Caco-2 (cell line): ENCODE data around the gene HIBCH. TPM values are rescaled to one million over a fixed set of nuclear protein-coding genes. Genes with fewer than 3 reads are reported as not detected.
"Not testable (repeated sequence)": the region's sequence is repeated elsewhere in the genome, so short reads cannot be mapped to it uniquely, and the experiment has no call there.

Experiments
- BruUV-seq: library from RNA; stranded (reverse); fragments of 400-500 nt; replicated peaks from 2 replicates; lab custom pipeline; 2021; lab: Mats Ljungman, UMichigan
- CTCF ChIA-PET: fragments of 300-600 bp; sonication (Branson Sonifier 250); formaldehyde crosslinking; loops from one replicate; lab custom pipeline; 2022; ENCODE audit warnings: antibody characterized with exemption; lab: Charles Lee
- POLR2A ChIA-PET: fragments of 300-600 bp; sonication (Branson Sonifier 250); formaldehyde crosslinking; loops from one replicate; lab custom pipeline; 2022; ENCODE audit warnings: antibody characterized with exemption; lab: Charles Lee
- DNase-seq, 2 experiments: peaks; one replicate each; pipeline versions ENCODE4 v3.0.0 to v3.0.0-alpha.2; 2020 to 2022
- H3K27me3 ChIP-seq: replicated peaks from 2 replicates; pipeline ENCODE4 v1.6.0; 2011; ENCODE audit warnings: low read length; ENCODE audit not compliant: control insufficient read depth, insufficient read depth
- H3K36me3 ChIP-seq: 2 replicates; pipeline ENCODE4 v1.5.1; 2011; ENCODE audit warnings: low read length; ENCODE audit not compliant: control insufficient read depth, insufficient read depth
- H3K4me1 ChIP-seq: fragments of 250-450 bp; sonication (Bioruptor Pico); 2 replicates; pipeline ENCODE4 v1.5.1; 2020; ENCODE audit warnings: mild to moderate bottlenecking
- H3K4me3 ChIP-seq: 2 replicates; pipeline ENCODE4 v1.5.1; 2011; ENCODE audit warnings: low read depth, mild to moderate bottlenecking, control low read depth, low read length
- H3K9me3 ChIP-seq: fragments of 250-450 bp; sonication (Bioruptor Pico); 2 replicates; pipeline ENCODE4 v1.5.1; 2020; ENCODE audit warnings: mild to moderate bottlenecking, moderate library complexity
- H3K27ac Mint-ChIP-seq: one replicate; pipeline ENCODE4 v1.8.0; 2022; ENCODE audit warnings: mixed read lengths; ENCODE audit not compliant: unreplicated experiment
- H3K27me3 Mint-ChIP-seq: one replicate; pipeline ENCODE4 v1.8.0; 2022; ENCODE audit warnings: mixed read lengths; ENCODE audit not compliant: insufficient read depth, unreplicated experiment
- H3K36me3 Mint-ChIP-seq: one replicate; pipeline ENCODE4 v1.8.0; 2022; ENCODE audit warnings: mild to moderate bottlenecking, mixed read lengths; ENCODE audit not compliant: insufficient read depth, unreplicated experiment
- H3K4me1 Mint-ChIP-seq: one replicate; pipeline ENCODE4 v1.8.0; 2022; ENCODE audit warnings: low read depth, mixed read lengths; ENCODE audit not compliant: unreplicated experiment
- H3K4me3 Mint-ChIP-seq: one replicate; pipeline ENCODE4 v1.8.0; 2022; ENCODE audit warnings: mild to moderate bottlenecking, moderate library complexity, mixed read lengths; ENCODE audit not compliant: unreplicated experiment
- H3K9me3 Mint-ChIP-seq: one replicate; pipeline ENCODE4 v1.8.0; 2022; ENCODE audit warnings: mixed read lengths; ENCODE audit not compliant: unreplicated experiment
- intact Hi-C: fragments of 100-400 bp; cut with micrococcal nuclease; formaldehyde crosslinking; loops from one replicate; pipeline ENCODE4 v1.10.0; 2022; ENCODE audit not compliant: unreplicated experiment
- total RNA-seq: library from RNA; stranded (reverse); gene quantifications from 2 replicates; pipeline ENCODE4 v1.2.3, GENCODE V29; 2022
- TF ChIP-seq, protein P1 (sequence below), 2 experiments: fragments of 200-600 bp in 1 of 2; IDR thresholded peaks; 1 replicate in 1 of 2; 2 replicates in 1 of 2; pipeline versions ENCODE4 v1.5.1 to v1.8.0; 2011 to 2022; ENCODE audit warnings: antibody characterized with exemption in 1 of 2, control low read depth in 1 of 2, inconsistent platforms in 1 of 2, low read depth in 1 of 2, low read length in 1 of 2, mild to moderate bottlenecking in 1 of 2, moderate library complexity in 1 of 2; ENCODE audit not compliant: insufficient read depth in 1 of 2, severe bottlenecking in 1 of 2, unreplicated experiment in 1 of 2

Gene HIBCH
- total RNA-seq, 1 experiment from 2014 or later = 34.4 TPM

DNA sequence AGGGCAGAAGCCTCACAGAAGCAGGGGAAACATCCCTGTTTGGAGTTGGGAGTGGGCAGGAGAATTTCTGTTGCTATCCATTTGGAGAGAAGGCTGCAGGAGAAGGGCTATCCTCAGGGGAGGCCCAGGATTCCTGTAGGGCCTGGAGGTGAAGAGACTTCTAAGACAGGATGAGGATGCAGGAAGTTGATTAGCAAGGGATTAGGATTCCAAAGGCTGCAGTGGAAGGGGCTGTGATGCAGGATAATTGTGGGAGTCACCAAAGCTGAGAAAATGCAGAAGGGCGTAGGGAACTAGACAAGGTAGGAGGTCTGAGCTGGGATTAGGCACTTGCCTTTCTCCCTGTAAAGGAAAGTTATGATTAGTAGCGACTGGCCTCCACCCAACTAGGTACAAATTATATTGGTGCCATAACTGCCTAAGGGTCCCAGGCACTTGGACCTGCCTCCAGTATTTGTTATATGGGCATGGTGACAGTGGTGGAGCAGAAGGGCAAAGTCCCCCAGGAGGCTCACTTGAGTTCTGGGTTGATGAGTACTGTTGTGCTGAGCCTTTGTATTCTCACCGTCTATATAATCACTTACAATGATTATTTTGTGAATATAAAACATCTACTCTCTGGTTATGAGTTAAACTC lies 160.7 kb downstream of the HIBCH start:
- intact Hi-C loops = no loop called here
- BruUV-seq = no TSS peak
- no peaks in the 10 kb centered on the region for H3K27me3 ChIP-seq
- H3K4me3 Mint-ChIP-seq = no peak overlapping the region
- H3K9me3 ChIP-seq = no peaks in the 10 kb centered on the region
- no peaks in the 10 kb centered on the region for H3K36me3 Mint-ChIP-seq
- no peaks in the 10 kb centered on the region for H3K4me1 ChIP-seq
- no peak overlapping the region for H3K4me3 ChIP-seq
- H3K4me1 Mint-ChIP-seq = no peaks in the 10 kb centered on the region
- H3K36me3 ChIP-seq = no peaks in the 10 kb centered on the region
- TF ChIP-seq, protein P1, sequence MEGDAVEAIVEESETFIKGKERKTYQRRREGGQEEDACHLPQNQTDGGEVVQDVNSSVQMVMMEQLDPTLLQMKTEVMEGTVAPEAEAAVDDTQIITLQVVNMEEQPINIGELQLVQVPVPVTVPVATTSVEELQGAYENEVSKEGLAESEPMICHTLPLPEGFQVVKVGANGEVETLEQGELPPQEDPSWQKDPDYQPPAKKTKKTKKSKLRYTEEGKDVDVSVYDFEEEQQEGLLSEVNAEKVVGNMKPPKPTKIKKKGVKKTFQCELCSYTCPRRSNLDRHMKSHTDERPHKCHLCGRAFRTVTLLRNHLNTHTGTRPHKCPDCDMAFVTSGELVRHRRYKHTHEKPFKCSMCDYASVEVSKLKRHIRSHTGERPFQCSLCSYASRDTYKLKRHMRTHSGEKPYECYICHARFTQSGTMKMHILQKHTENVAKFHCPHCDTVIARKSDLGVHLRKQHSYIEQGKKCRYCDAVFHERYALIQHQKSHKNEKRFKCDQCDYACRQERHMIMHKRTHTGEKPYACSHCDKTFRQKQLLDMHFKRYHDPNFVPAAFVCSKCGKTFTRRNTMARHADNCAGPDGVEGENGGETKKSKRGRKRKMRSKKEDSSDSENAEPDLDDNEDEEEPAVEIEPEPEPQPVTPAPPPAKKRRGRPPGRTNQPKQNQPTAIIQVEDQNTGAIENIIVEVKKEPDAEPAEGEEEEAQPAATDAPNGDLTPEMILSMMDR (IDR thresholded peaks at IDR 0.05; ENCODE audit: insufficient read depth in 1 of 2, low read depth in 1 of 2, low read length in 1 of 2, severe bottlenecking in 1 of 2, unreplicated experiment in 1 of 2) = no peak
- DNase-seq = no peak
- no peak overlapping the region for H3K27ac Mint-ChIP-seq
- ChIA-PET POLR2A (no interaction called here), CTCF (no interaction called here)
- H3K27me3 Mint-ChIP-seq = no peaks in the 10 kb centered on the region
- no peaks in the 10 kb centered on the region for H3K9me3 Mint-ChIP-seq

DNA sequence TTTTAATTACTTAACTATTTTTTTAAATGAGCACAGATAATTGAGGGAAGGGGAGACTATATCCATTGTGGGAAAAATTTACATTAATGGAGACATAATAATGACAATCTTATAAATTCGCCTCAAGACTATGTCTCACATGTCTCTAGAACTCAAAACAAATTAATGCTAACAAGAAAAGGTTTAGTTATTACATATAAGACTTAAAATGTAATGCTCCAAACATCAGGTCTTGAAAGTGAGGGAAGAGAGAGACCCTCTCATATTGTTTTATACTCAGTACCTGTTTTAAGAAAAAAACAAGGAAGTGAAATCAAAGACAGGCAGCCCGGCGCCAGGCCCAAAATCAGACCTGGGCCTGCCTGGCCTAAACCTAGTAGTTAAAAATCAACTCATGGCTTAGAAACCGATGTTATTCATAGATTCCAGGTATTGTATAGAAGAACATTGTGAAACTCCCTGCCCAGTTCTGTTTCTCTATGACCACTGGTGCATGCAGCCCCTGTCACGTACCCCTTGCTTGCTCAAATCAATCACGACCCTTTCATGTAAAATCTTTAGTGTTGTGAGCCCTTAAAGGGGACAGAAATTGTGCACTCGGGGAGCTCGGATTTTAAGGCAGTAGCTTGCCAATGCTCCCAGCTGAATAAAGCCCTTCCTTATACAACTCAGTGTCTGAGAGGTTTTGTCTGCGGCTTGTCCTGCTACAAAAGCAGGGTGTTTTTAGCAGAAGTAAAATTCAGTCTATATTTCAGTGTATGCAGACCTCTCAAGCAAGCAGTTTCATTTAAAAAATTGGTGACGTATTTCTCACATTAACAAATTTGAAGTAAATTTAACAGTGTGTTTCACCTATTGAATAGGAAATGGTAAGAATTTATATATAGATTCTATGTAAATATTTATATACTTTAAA lies 161.8 kb downstream of the HIBCH start:
- H3K9me3 ChIP-seq, H3K4me1 Mint-ChIP-seq, H3K27ac Mint-ChIP-seq, POLR2A ChIA-PET, H3K4me1 ChIP-seq, H3K4me3 ChIP-seq, CTCF ChIA-PET, H3K4me3 Mint-ChIP-seq, H3K9me3 Mint-ChIP-seq, intact Hi-C loops, BruUV-seq, H3K27me3 ChIP-seq, H3K36me3 ChIP-seq, H3K36me3 Mint-ChIP-seq, H3K27me3 Mint-ChIP-seq, DNase-seq: not testable (repeated sequence)

- Histone ChIP-seq H3K27me3 (no peaks in the 10 kb centered on the region), H3K4me1 (no peaks in the 10 kb centered on the region), H3K9me3 (no peaks in the 10 kb centered on the region), H3K36me3 (no peaks in the 10 kb centered on the region), H3K4me3 (no peak overlapping the region)
- no TSS peak for BruUV-seq
- H3K4me3 Mint-ChIP-seq = no peak overlapping the region
- H3K9me3 Mint-ChIP-seq = no peaks in the 10 kb centered on the region
- no peak for DNase-seq
- no peaks in the 10 kb centered on the region for H3K27me3 Mint-ChIP-seq
- H3K36me3 Mint-ChIP-seq = no peaks in the 10 kb centered on the region
- ChIA-PET CTCF (no interaction called here), POLR2A (no interaction called here)
- TF ChIP-seq, protein P1 (IDR thresholded peaks at IDR 0.05; ENCODE audit: insufficient read depth in 1 of 2, low read depth in 1 of 2, low read length in 1 of 2, severe bottlenecking in 1 of 2, unreplicated experiment in 1 of 2) = no peak
- no peaks in the 10 kb centered on the region for H3K4me1 Mint-ChIP-seq
- H3K27ac Mint-ChIP-seq = no peak overlapping the region
- intact Hi-C loops = no loop called here
Measured at GRCh38 chr2:190156530-190157212, 163.0 kb downstream of the HIBCH start.

Other genes starting within 250 kb of the HIBCH start
- 23.2 TPM in 2 replicates for gene INPP1, start 23.8 kb upstream of the HIBCH start, total RNA-seq
- gene MFSD6, start 88.5 kb upstream of the HIBCH start, total RNA-seq = 10.9 and 11.1 TPM in 2 replicates
- gene NEMP2, start 214.9 kb upstream of the HIBCH start, total RNA-seq = 19.1 and 20.2 TPM in 2 replicates